Measurements from ENCODE around the gene FAM110A. TPM values are rescaled to one million over a fixed set of nuclear protein-coding genes. Genes with fewer than 3 reads are reported as not detected.

Gene FAM110A
- total and polyA plus RNA-seq, 2 of the 8 experiments (the other 6 are each of a cell fraction or from before 2014, with no cell fraction given) = 10.1 to 10.9 TPM

DNA sequence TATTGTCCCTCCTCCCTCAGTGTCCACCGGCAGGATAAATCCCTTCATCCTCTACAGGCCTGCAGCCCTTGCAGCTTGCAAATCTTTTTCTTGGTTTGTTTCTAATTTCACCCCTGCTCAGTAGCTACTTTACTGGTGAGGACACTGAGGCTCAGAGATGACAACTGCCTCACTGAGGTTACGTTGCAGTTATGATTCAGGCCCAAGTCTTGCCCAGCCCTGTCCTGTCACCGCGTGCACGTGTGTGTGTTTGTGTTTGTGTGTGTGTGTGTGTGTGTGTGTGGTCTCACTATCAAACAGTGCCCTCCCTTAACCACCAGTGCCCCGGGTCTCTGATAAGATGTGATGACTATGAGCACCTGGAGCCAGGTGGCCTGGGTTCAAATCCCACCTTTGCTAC lies 21.1 kb downstream of the FAM110A start:
- Histone ChIP-seq H3K4me2 (ENCODE audit: insufficient read depth in 1 of 2, low read depth in 2 of 2, low read length in 2 of 2) (no peak overlapping the region), H3K36me3 (ENCODE audit: control insufficient read depth in 2 of 4, insufficient read depth in 4 of 4, low read length in 3 of 4) (no peaks in the 10 kb centered on the region), H3K9ac (replicated peaks in 1 of 4; ENCODE audit: extremely low read depth in 1 of 4, low read depth in 3 of 4, low read length in 3 of 4) (no peak overlapping the region), H3K4me1 (replicated peaks in 1 of 4; ENCODE audit: control insufficient read depth in 3 of 4, insufficient read depth in 4 of 4, low read length in 3 of 4) (no peaks in the 10 kb centered on the region; a peak in 1 of 7 replicates), H3K18ac (ENCODE audit: extremely low read depth, low read length) (no peak overlapping the region), H4K20me1 (replicated peaks in 1 of 2; ENCODE audit: control insufficient read depth in 1 of 2, insufficient read depth in 2 of 2, low read length in 2 of 2) (peaks cover 0 to 2% of the 10 kb centered on the region in 2 experiments), H2BK12ac (ENCODE audit: low read depth, low read length) (no peak overlapping the region), H3K4ac (replicated peaks; ENCODE audit: insufficient read length, low read depth, low read length) (no peak overlapping the region), H3K56ac (replicated peaks; ENCODE audit: insufficient read length, low read depth, low read length) (no peak overlapping the region), H3K79me1 (ENCODE audit: low read depth, low read length) (no peaks in the 10 kb centered on the region), H2BK5ac (ENCODE audit: low read depth, low read length) (no peak overlapping the region), H3K9me3 (ENCODE audit: insufficient read depth in 2 of 2, low read depth in 1 of 2, low read length in 1 of 2) (no peaks in the 10 kb centered on the region), H2BK15ac (ENCODE audit: low read length) (no peak overlapping the region), H3K79me2 (ENCODE audit: control insufficient read depth in 1 of 2, insufficient read depth in 2 of 2, low read length in 2 of 2) (no peaks in the 10 kb centered on the region), H4K8ac (ENCODE audit: extremely low read depth, insufficient read depth, low read length) (no peak overlapping the region), H2BK120ac (replicated peaks; ENCODE audit: low read depth, low read length) (no peak overlapping the region), H2AFZ (ENCODE audit: low read length) (no peak overlapping the region), H3K14ac (ENCODE audit: insufficient read length) (no peak overlapping the region), H2BK20ac (ENCODE audit: low read length) (no peak overlapping the region), H3K4me3 (ENCODE audit: extremely low read depth in 1 of 4, insufficient read depth in 2 of 4, low read depth in 3 of 4, low read length in 4 of 4) (no peak overlapping the region), H3K27ac (ENCODE audit: low read depth, low read length) (no peak overlapping the region), H4K91ac (replicated peaks; ENCODE audit: insufficient read length, low read length) (no peak overlapping the region), H2AK5ac (ENCODE audit: low read depth, low read length) (no peak overlapping the region), H3K23ac (ENCODE audit: insufficient read length) (no peak overlapping the region), H4K5ac (ENCODE audit: insufficient read length, low read depth, low read length) (no peak overlapping the region), H3K23me2 (ENCODE audit: low read depth, low read length) (no peaks in the 10 kb centered on the region), H3K27me3 (replicated peaks in 1 of 4; ENCODE audit: control insufficient read depth in 3 of 4, extremely low read depth in 1 of 4, insufficient read depth in 3 of 4, low read length in 3 of 4) (no peaks in the 10 kb centered on the region; a peak in 1 of 7 replicates)
- FAIRE-seq (no peak), DNase-seq (ENCODE audit: low read depth in 1 of 2, low spot score in 2 of 2) (no peak)
- ChIA-PET CTCF (ENCODE audit: partially characterized antibody) (interaction anchor here (0.8 to 2.4 kb wide), 7 partner anchors 9 to 187 kb away, joined by 3 to 9 read pairs (median 4); no protein-coding TSS in a partner anchor), POLR2A (ENCODE audit: partially characterized antibody) (interaction anchor here (1.7 kb wide), 1 partner anchor 21 kb away, joined by 4 read pairs; the partner anchor contains the start of gene FAM110A)
- 89% methylated on average over 5 of the region's 6 CpGs; no CpG with 5 or more reads in 1 of the 2 experiments for WGBS, 2 experiments (ENCODE audit: extremely low coverage in 1 of 2, insufficient coverage in 1 of 2, insufficient read length in 1 of 2, insufficient replicate concordance in 2 of 2, low coverage in 1 of 2, low lambda C conversion rate in 2 of 2, missing lambda C conversion rate in 1 of 2)
- TF ChIP-seq BRCA1 (IDR thresholded peaks at IDR 0.05; ENCODE audit: low read depth, low read length) = no peak
- TF ChIP-seq EZH2 (IDR thresholded peaks at IDR 0.05; ENCODE audit: low read depth, low read length, severe bottlenecking) = no peak
- no peak for TF ChIP-seq KDM4A (IDR thresholded peaks at IDR 0.05; ENCODE audit: low read depth, low read length, severe bottlenecking)
- TF ChIP-seq JUND (IDR thresholded peaks at IDR 0.05; ENCODE audit: low read length) = no peak
- no peak for TF ChIP-seq SP2 (IDR thresholded peaks at IDR 0.05; ENCODE audit: low read length)
- TF ChIP-seq BACH1 (IDR thresholded peaks at IDR 0.05; ENCODE audit: low read length) = no peak
- no peak for TF ChIP-seq BCL11A (IDR thresholded peaks at IDR 0.05; ENCODE audit: low read depth in 2 of 2, low read length in 2 of 2)
- no peak for TF ChIP-seq TEAD4 (IDR thresholded peaks at IDR 0.05; ENCODE audit: low read depth, low read length)
- TF ChIP-seq KDM5A (IDR thresholded peaks at IDR 0.05; ENCODE audit: low read length) = no peak
- no peak for TF ChIP-seq RNF2 (IDR thresholded peaks at IDR 0.05; ENCODE audit: borderline replicate concordance, low read depth, low read length, missing control alignments, poor library complexity, severe bottlenecking)
